Adrenal gland (tissue), 12 donors: ENCODE results near the gene IKZF2. TPM values are rescaled to one million over a fixed set of nuclear protein-coding genes. Genes with fewer than 3 reads are reported as not detected.

Source experiments
- DNase-seq, 7 donors: peaks; one replicate each; pipeline ENCODE4 v3.0.0-alpha.2; 2019 to 2020
- H3K27ac ChIP-seq, 5 donors: fragments of 200-600 bp; sonication (generic) in 4 of 5; 1 replicate in 3 of 5; 2 replicates in 2 of 5; pipeline versions ENCODE4 v1.5.1 to v1.8.0; 2016 to 2020; ENCODE audit warnings: mild to moderate bottlenecking in 1 of 5
- H3K27me3 ChIP-seq: fragments of 200-600 bp; 2 replicates; pipeline ENCODE4 v1.8.0; 2021
- H3K36me3 ChIP-seq, 2 donors: fragments of 200-600 bp; replicated peaks in 1 of 2; 1 replicate in 1 of 2; 2 replicates in 1 of 2; pipeline versions ENCODE4 v1.5.1 to v1.8.0; 2018 to 2022
- H3K4me1 ChIP-seq, 2 donors: fragments of 200-600 bp; replicated peaks in 1 of 2; 1 replicate in 1 of 2; 2 replicates in 1 of 2; pipeline versions ENCODE4 v1.5.1 to v1.8.0; 2018 to 2021
- H3K4me3 ChIP-seq, 4 donors: fragments of 200-600 bp; sonication (generic) in 3 of 4; one replicate each; pipeline ENCODE4 v1.5.1; 2016 to 2018
- H3K9me3 ChIP-seq, 3 donors: fragments of 200-600 bp; sonication (generic) in 1 of 3; replicated peaks in 1 of 3; 1 replicate in 2 of 3; 2 replicates in 1 of 3; pipeline versions ENCODE4 v1.5.1 to v1.8.0; 2016 to 2021
- CTCF ChIP-seq, 6 experiments: fragments of 450-650 bp in 4 of 6; fragments of 200-600 bp in 2 of 6; sonication (generic) in 1 of 6; IDR thresholded peaks; 1 replicate in 5 of 6; 2 replicates in 1 of 6; pipeline versions ENCODE4 v1.5.1 to v1.8.0; 2016 to 2021; ENCODE audit warnings: antibody characterized with exemption in 6 of 6, mild to moderate bottlenecking in 2 of 6, moderate library complexity in 1 of 6
- POLR2A ChIP-seq, 2 donors: fragments of 450-650 bp; IDR thresholded peaks; one replicate each; pipeline ENCODE4 v1.6.1; 2017; ENCODE audit warnings: antibody characterized with exemption in 2 of 2, mild to moderate bottlenecking in 2 of 2, moderate library complexity in 1 of 2
- WGBS, 4 donors: extraction: QIAGEN DNeasy Blood & Tissue Kit in 2 of 4; methylation state at CpG; one replicate each; pipeline versions ENCODE4 v1.1.5 to v1.1.7; 2013 to 2017; 5-methylcytosine and 5-hydroxymethylcytosine counted together
- intact Hi-C, 2 donors: fragments of 100-400 bp; cut with DNase I; formaldehyde crosslinking; loops; one replicate each; pipeline versions ENCODE4 v1.14.1 to v1.15.0; 2022 to 2023
- polyA plus RNA-seq, 3 donors: library from polyadenylated mRNA; stranded (reverse); fragments of 200-250 nt in 2 of 3; fragments of 350-450 nt in 1 of 3; fragmentation: Illumina TruSeq in 1 of 3; extraction: RNeasy Lipid Tissue Mini Kit (QIAGEN cat#74804) in 1 of 3; gene quantifications; one replicate each; pipeline ENCODE4 v1.2.3, GENCODE V29; 2013 to 2014
- total RNA-seq, 9 donors: library from RNA; depleted of rRNA in 4 of 9; stranded (reverse); fragments of >200 nt in 4 of 9; fragments of 120-200 nt in 1 of 9; fragmentation: NEBNext Ultra II Directional in 1 of 9; extraction: Animal tissue kit (Norgen Biotek cat#: 25700) in 1 of 9; gene quantifications; one replicate each; pipeline versions ENCODE4 v1.1.0 to v1.2.4, GENCODE V29; 2013 to 2023
- donor health status: healthy with polysubstance abuse.
- donor health status: Bipolar disorder and iron deficiency.
- donor health status: DM: yes; HTN: yes; CAD: no.
- donor health status: DM: no; HTN: no; CAD: no.
- donor health status: DM: no; HTN: no; CAD: no.
- donor health status: DM: yes; HTN: yes; CAD: no.

The IKZF2 gene
- total and polyA plus RNA-seq, 12 donors = 0.44 to 18.9 (median 8.0) TPM

- H3K4me3 ChIP-seq = no peak overlapping the region
- no peaks in the 10 kb centered on the region for H3K9me3 ChIP-seq
- DNase-seq = no peak
- 88 to 98% (median 93%) methylated on average over 1 of the region's 1 CpG for WGBS, 4 donors
- no peak overlapping the region for H3K27ac ChIP-seq
- no peaks in the 10 kb centered on the region for H3K27me3 ChIP-seq
- no peaks in the 10 kb centered on the region for H3K36me3 ChIP-seq
- H3K4me1 ChIP-seq = no peaks in the 10 kb centered on the region
- TF ChIP-seq CTCF (IDR thresholded peaks at IDR 0.05) (no peak), POLR2A (IDR thresholded peaks at IDR 0.05) (no peak)
- intact Hi-C loops = no loop called here
Measured at GRCh38 chr2:213177679-213178078, 26.3 kb upstream of the IKZF2 start.

GRCh38 chr2:213175673-213176247 is 24.3 kb upstream of the IKZF2 start:
- DNase-seq = no peak
- Histone ChIP-seq H3K27me3 (no peaks in the 10 kb centered on the region), H3K36me3 (no peaks in the 10 kb centered on the region), H3K4me1 (no peaks in the 10 kb centered on the region), H3K4me3 (no peak overlapping the region), H3K27ac (no peak overlapping the region), H3K9me3 (no peaks in the 10 kb centered on the region)
- intact Hi-C loops = no loop called here
- 27 to 74% (median 54%) methylated on average over 1 of the region's 1 CpG for WGBS, 4 donors
- TF ChIP-seq CTCF (IDR thresholded peaks at IDR 0.05) = no peak
- no peak for TF ChIP-seq POLR2A (IDR thresholded peaks at IDR 0.05)

GRCh38 chr2:213172641-213173040 is 21.2 kb upstream of the IKZF2 start:
- 45 to 61% (median 52%) methylated on average over 1 of the region's 1 CpG for WGBS, 4 donors
- no peak overlapping the region for H3K4me3 ChIP-seq
- no peak overlapping the region for H3K27ac ChIP-seq
- no peak for TF ChIP-seq POLR2A (IDR thresholded peaks at IDR 0.05)
- no peak for TF ChIP-seq CTCF (IDR thresholded peaks at IDR 0.05)
- no peaks in the 10 kb centered on the region for H3K4me1 ChIP-seq
- intact Hi-C loops = no loop called here
- no peak for DNase-seq
- H3K9me3 ChIP-seq = no peaks in the 10 kb centered on the region
- H3K36me3 ChIP-seq = no peaks in the 10 kb centered on the region
- H3K27me3 ChIP-seq = no peaks in the 10 kb centered on the region

- no peak overlapping the region for H3K4me3 ChIP-seq
- 74 to 87% (median 80%) methylated on average over 4 of the region's 4 CpGs for WGBS, 4 donors
- DNase-seq = no peak
- intact Hi-C loops = no loop called here
- H3K27me3 ChIP-seq = no peaks in the 10 kb centered on the region
- no peaks in the 10 kb centered on the region for H3K4me1 ChIP-seq
- TF ChIP-seq CTCF (IDR thresholded peaks at IDR 0.05) = no peak
- no peak for TF ChIP-seq POLR2A (IDR thresholded peaks at IDR 0.05)
- H3K27ac ChIP-seq = no peak overlapping the region
- no peaks in the 10 kb centered on the region for H3K36me3 ChIP-seq
- no peaks in the 10 kb centered on the region for H3K9me3 ChIP-seq
Measured at GRCh38 chr2:213171147-213171546, 19.7 kb upstream of the IKZF2 start.
